Measurements from ENCODE around the gene GSG1. TPM values are rescaled to one million over a fixed set of nuclear protein-coding genes. Genes with fewer than 3 reads are reported as not detected.

Gene GSG1
- total and polyA plus RNA-seq, 2 donors (not counting 3 experiments of a cell fraction or from before 2014, with no cell fraction given) = not detected

GRCh38 chr12:13091832-13092231, 11.6 kb downstream of the GSG1 start:
- Histone ChIP-seq H3K27ac (ENCODE audit: insufficient read depth, low read depth, low read length) (no peak overlapping the region), H3K9me3 (replicated peaks; ENCODE audit: control insufficient read depth, insufficient read depth, low read length) (no peaks in the 10 kb centered on the region), H3K79me2 (ENCODE audit: control insufficient read depth, insufficient read depth, low read length) (no peaks in the 10 kb centered on the region), H3K36me3 (ENCODE audit: control insufficient read depth in 2 of 2, extremely low read depth in 1 of 2, insufficient read depth in 2 of 2, low read length in 2 of 2) (no peaks in the 10 kb centered on the region), H2AFZ (ENCODE audit: low read depth, low read length) (no peak overlapping the region), H3K4me2 (ENCODE audit: insufficient read depth, low read length) (no peak overlapping the region), H3K4me3 (replicated peaks in 1 of 3; ENCODE audit: insufficient read depth in 1 of 3, low read depth in 1 of 3, low read length in 3 of 3) (no peak overlapping the region), H4K20me1 (replicated peaks; ENCODE audit: control insufficient read depth, extremely low read depth, insufficient read depth, low read length) (no peaks in the 10 kb centered on the region), H3K4me1 (ENCODE audit: control insufficient read depth, extremely low read depth, insufficient read depth, low read length) (peaks cover 21% of the 10 kb centered on the region), H3K27me3 (ENCODE audit: control insufficient read depth in 2 of 2, insufficient read depth in 2 of 2, low read length in 2 of 2) (no peaks in the 10 kb centered on the region), H3K9ac (replicated peaks; ENCODE audit: extremely low read depth, insufficient read depth, low read length) (no peak overlapping the region), H3K9me1 (replicated peaks; ENCODE audit: control insufficient read depth, extremely low read depth, insufficient read depth, low read length) (no peaks in the 10 kb centered on the region)
- ChIA-PET POLR2A (no interaction called here), CTCF (no interaction called here)
- no peak for FAIRE-seq
- intact Hi-C loops (cut with micrococcal nuclease) (no loop called here), dilution Hi-C loops (cut with MboI; ENCODE audit: extremely low pct_ligation_motif_present, low sequenced_read_pairs) (no loop called here)
- TF ChIP-seq POLR2AphosphoS5 (IDR thresholded peaks at IDR 0.05; ENCODE audit: insufficient read depth, low read depth, low read length) (no peak), CTCF (IDR thresholded peaks at IDR 0.05; ENCODE audit: extremely low read depth in 1 of 2, insufficient read depth in 1 of 2, low read depth in 1 of 2, low read length in 2 of 2) (no peak), FOS (IDR thresholded peaks at IDR 0.05; ENCODE audit: borderline replicate concordance, insufficient read depth, low read length) (no peak), MYC (IDR thresholded peaks at IDR 0.05; ENCODE audit: low read depth, low read length) (no peak), MAX (IDR thresholded peaks at IDR 0.05; ENCODE audit: insufficient read depth, insufficient read length) (no peak), GATA2 (IDR thresholded peaks at IDR 0.05; ENCODE audit: insufficient read depth, insufficient read length, low read depth, low read length) (no peak), JUN (IDR thresholded peaks at IDR 0.05; ENCODE audit: borderline replicate concordance, insufficient read depth, insufficient read length, low read depth) (no peak)
- no peak for DNase-seq (ENCODE audit: low read depth, low spot score)
- BruUV-seq (replicated peaks) = no TSS peak

Measured in endothelial cell of umbilical vein (primary cell).